ENCODE measurements around the gene ERBB2. TPM values are rescaled to one million over a fixed set of nuclear protein-coding genes. Genes with fewer than 3 reads are reported as not detected.
"Not testable (repeated sequence)": the region's sequence is repeated elsewhere in the genome, so short reads cannot be mapped to it uniquely, and the experiment has no call there.

The ERBB2 gene
- total and polyA plus RNA-seq, 2 donors from 2014 or later, result 76.5 to 186 TPM

- Histone ChIP-seq H3K27me3 (ENCODE audit: control insufficient read depth, insufficient read depth, low read length) (no peaks in the 10 kb centered on the region), H3K9ac (ENCODE audit: low read length in 3 of 3) (no peak overlapping the region), H3K4me3 (ENCODE audit: low read length in 3 of 3) (no peak overlapping the region), H3K36me3 (ENCODE audit: control insufficient read depth in 2 of 3, insufficient read depth in 3 of 3, low read length in 3 of 3) (peaks cover 2 to 59% (median 20%) of the 10 kb centered on the region in 3 donors), H3K4me1 (ENCODE audit: control insufficient read depth in 2 of 3, insufficient read depth in 2 of 3, low read depth in 1 of 3, low read length in 3 of 3) (peaks cover 0 to 5% (median 0%) of the 10 kb centered on the region in 3 donors), H3K27ac (ENCODE audit: low read depth in 2 of 2, low read length in 2 of 2) (no peak overlapping the region), H3K9me3 (ENCODE audit: control insufficient read depth in 2 of 3, insufficient read depth in 1 of 3, low read length in 3 of 3) (no peaks in the 10 kb centered on the region)
- intact Hi-C loops (cut with DNase I), result no loop called here
- FAIRE-seq, result no peak
- no peak for DNase-seq
- no peak for TF ChIP-seq CTCF (IDR thresholded peaks at IDR 0.05; ENCODE audit: borderline replicate concordance, extremely low read depth, insufficient read depth)
Observed at GRCh38 chr17:39722965-39723848, 23.3 kb downstream of the ERBB2 start.

DNA sequence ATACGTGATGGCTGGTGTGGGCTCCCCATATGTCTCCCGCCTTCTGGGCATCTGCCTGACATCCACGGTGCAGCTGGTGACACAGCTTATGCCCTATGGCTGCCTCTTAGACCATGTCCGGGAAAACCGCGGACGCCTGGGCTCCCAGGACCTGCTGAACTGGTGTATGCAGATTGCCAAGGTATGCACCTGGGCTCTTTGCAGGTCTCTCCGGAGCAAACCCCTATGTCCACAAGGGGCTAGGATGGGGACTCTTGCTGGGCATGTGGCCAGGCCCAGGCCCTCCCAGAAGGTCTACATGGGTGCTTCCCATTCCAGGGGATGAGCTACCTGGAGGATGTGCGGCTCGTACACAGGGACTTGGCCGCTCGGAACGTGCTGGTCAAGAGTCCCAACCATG is 24.9 kb downstream of the ERBB2 start:
- no peak overlapping the region for H3K4me3 ChIP-seq (ENCODE audit: low read length in 3 of 3)
- no peak overlapping the region for H3K27ac ChIP-seq (ENCODE audit: low read depth in 2 of 2, low read length in 2 of 2)
- no peaks in the 10 kb centered on the region for H3K9me3 ChIP-seq (ENCODE audit: control insufficient read depth in 2 of 3, insufficient read depth in 1 of 3, low read length in 3 of 3)
- DNase-seq, result no peak
- intact Hi-C loops (cut with DNase I), result no loop called here
- TF ChIP-seq CTCF (IDR thresholded peaks at IDR 0.05; ENCODE audit: borderline replicate concordance, extremely low read depth, insufficient read depth), result no peak
- no peaks in the 10 kb centered on the region for H3K27me3 ChIP-seq (ENCODE audit: control insufficient read depth, insufficient read depth, low read length)
- peaks cover 0 to 9% (median 8%) of the 10 kb centered on the region in 3 donors for H3K4me1 ChIP-seq (ENCODE audit: control insufficient read depth in 2 of 3, insufficient read depth in 2 of 3, low read depth in 1 of 3, low read length in 3 of 3)
- peaks cover 0 to 54% (median 20%) of the 10 kb centered on the region in 3 donors for H3K36me3 ChIP-seq (ENCODE audit: control insufficient read depth in 2 of 3, insufficient read depth in 3 of 3, low read length in 3 of 3)
- no peak for FAIRE-seq
- H3K9ac ChIP-seq (ENCODE audit: low read length in 3 of 3), result no peak overlapping the region

GRCh38 chr17:39725923-39726322 is 26.1 kb downstream of the ERBB2 start:
- intact Hi-C loops (cut with DNase I); H3K27me3 ChIP-seq (ENCODE audit: control insufficient read depth, insufficient read depth, low read length); H3K4me3 ChIP-seq (ENCODE audit: low read length in 3 of 3); H3K27ac ChIP-seq (ENCODE audit: low read depth in 2 of 2, low read length in 2 of 2); DNase-seq; FAIRE-seq; H3K9me3 ChIP-seq (ENCODE audit: control insufficient read depth in 2 of 3, insufficient read depth in 1 of 3, low read length in 3 of 3); H3K9ac ChIP-seq (ENCODE audit: low read length in 3 of 3): not testable (repeated sequence)
- Histone ChIP-seq H3K4me1 (ENCODE audit: control insufficient read depth in 2 of 3, insufficient read depth in 2 of 3, low read depth in 1 of 3, low read length in 3 of 3) (peaks cover 0 to 10% (median 8%) of the 10 kb centered on the region in 3 donors), H3K36me3 (ENCODE audit: control insufficient read depth in 2 of 3, insufficient read depth in 3 of 3, low read length in 3 of 3) (peaks cover 0 to 47% (median 17%) of the 10 kb centered on the region in 3 donors)

- Histone ChIP-seq H3K27me3 (ENCODE audit: control insufficient read depth, insufficient read depth, low read length) (no peaks in the 10 kb centered on the region), H3K36me3 (ENCODE audit: control insufficient read depth in 2 of 3, insufficient read depth in 3 of 3, low read length in 3 of 3) (peaks cover 0 to 43% (median 17%) of the 10 kb centered on the region in 3 donors), H3K9ac (ENCODE audit: low read length in 3 of 3) (no peak overlapping the region), H3K4me1 (ENCODE audit: control insufficient read depth in 2 of 3, insufficient read depth in 2 of 3, low read depth in 1 of 3, low read length in 3 of 3) (peaks cover 0 to 10% (median 8%) of the 10 kb centered on the region in 3 donors), H3K27ac (ENCODE audit: low read depth in 2 of 2, low read length in 2 of 2) (no peak overlapping the region), H3K9me3 (ENCODE audit: control insufficient read depth in 2 of 3, insufficient read depth in 1 of 3, low read length in 3 of 3) (no peaks in the 10 kb centered on the region), H3K4me3 (ENCODE audit: low read length in 3 of 3) (no peak overlapping the region)
- TF ChIP-seq CTCF (IDR thresholded peaks at IDR 0.05; ENCODE audit: borderline replicate concordance, extremely low read depth, insufficient read depth), result no peak
- no peak for FAIRE-seq
- intact Hi-C loops (cut with DNase I), result no loop called here
- no peak for DNase-seq
Observed at GRCh38 chr17:39726617-39727016, 26.8 kb downstream of the ERBB2 start.

Measured in kidney (tissue), 14 donors.